Omental fat pad (tissue), 4 donors: ENCODE measurements around the gene USP1. TPM values are rescaled to one million over a fixed set of nuclear protein-coding genes. Genes with fewer than 3 reads are reported as not detected.

ENCODE experiments used
- ATAC-seq: fragments of 150-250 bp; one replicate; pipeline ENCODE4 v1.9.1; 2016; ENCODE audit warnings: mild to moderate bottlenecking, moderate library complexity; ENCODE audit not compliant: low FRiP score
- DNase-seq: peaks from one replicate; pipeline ENCODE4 v3.0.0-alpha.2; 2019; ENCODE audit warnings: low spot score
- CTCF ChIP-seq, 3 donors: fragments of 450-650 bp; IDR thresholded peaks; one replicate each; pipeline ENCODE4 v1.5.1; 2016 to 2017; ENCODE audit warnings: antibody characterized with exemption in 3 of 3, mild to moderate bottlenecking in 3 of 3, moderate library complexity in 2 of 3
- total RNA-seq, 4 donors: library from RNA; depleted of rRNA; stranded (reverse); fragments of >200 nt; gene quantifications; one replicate each; pipeline ENCODE4 v1.1.0, GENCODE V29; 2016

Gene USP1
- total RNA-seq, 4 donors from 2014 or later: 15.1 to 26.2 (median 16.2) TPM

DNA sequence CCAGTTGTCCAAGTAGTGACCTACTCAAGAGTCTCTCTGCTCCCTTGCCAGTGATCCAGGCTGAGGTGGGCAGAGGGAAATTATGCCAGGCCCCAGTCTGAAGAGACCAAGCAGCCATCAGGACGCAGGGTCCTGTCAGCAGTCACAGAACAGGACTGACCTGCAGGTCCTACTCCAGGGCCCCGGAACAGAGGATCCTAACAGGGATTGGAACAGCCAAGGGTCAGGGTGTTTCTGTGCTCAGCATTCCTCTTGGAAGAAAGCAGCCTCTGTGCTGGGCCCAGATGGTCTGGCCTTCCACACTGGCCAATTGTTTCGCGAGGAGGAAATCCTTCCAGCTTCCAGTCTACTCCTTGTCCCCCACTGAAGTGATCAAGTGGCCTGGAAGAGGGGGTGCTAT lies 41.6 kb upstream of the USP1 start:
- no peak for ATAC-seq
- no peak for DNase-seq
- TF ChIP-seq CTCF (IDR thresholded peaks at IDR 0.05): no peak

DNA sequence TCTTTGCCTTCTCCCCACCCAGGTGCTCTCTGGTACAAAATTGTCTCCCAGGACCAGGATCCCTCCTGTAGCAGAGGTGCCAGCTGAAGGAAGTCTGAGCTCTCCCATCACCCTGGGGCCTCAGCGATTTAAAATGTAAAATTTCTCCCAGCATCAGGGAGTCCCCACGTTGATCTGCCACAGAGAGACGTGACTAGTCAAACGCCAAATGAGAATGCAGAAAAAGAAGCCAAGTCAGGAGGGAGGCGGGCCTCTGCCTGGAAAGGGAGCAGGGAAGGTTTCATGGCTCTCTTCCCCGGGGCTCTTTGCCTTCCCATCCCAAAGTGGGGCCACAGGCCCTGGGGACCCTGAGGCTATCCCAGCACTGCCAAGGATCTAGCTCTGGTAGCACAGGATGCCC lies 40.0 kb upstream of the USP1 start:
- no peak for TF ChIP-seq CTCF (IDR thresholded peaks at IDR 0.05)
- DNase-seq (no peak), ATAC-seq (no peak)

- no peak for TF ChIP-seq CTCF (IDR thresholded peaks at IDR 0.05)
- ATAC-seq (no peak), DNase-seq (no peak)
Measured at GRCh38 chr1:62397301-62397700, 39.5 kb upstream of the USP1 start.

- ATAC-seq (no peak), DNase-seq (no peak)
- TF ChIP-seq CTCF (IDR thresholded peaks at IDR 0.05): no peak
Measured at GRCh38 chr1:62398377-62398776, 38.5 kb upstream of the USP1 start.

DNA sequence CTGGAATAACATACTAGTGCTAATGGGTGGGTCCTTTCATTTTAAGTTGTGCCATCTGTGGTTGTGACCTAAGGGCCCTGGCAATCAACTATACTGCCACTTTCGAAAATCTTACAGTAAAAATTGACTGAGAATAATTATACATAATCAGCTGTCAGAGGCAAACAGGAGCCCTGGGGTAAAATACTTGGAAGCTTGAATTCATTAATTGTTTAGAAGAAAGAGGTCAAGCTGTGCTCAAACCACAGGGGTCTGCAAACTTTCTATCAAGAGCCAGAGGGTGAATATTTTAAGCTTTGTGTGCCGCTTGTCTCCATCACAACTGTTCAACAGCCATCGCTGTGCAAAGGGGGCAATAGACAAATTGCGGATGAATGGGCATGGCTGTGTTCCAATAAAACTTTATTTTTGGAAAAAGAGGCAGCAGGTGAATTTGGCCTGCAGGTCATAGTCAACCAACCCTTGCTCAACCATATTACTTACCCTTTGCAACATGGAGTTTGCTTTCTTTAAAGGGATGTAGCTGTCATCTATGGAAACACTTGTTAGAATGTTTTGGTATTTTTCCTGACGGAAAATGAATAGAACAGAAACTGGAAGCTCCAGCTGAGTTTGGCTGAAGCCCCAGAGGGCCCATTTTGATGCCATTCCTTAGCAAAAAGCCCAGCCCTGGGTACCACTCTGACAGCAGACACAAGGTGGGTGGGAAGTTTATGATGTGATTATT lies 35.7 kb upstream of the USP1 start:
- ATAC-seq: no peak
- no peak for TF ChIP-seq CTCF (IDR thresholded peaks at IDR 0.05)
- no peak for DNase-seq

- DNase-seq: no peak
- no peak for ATAC-seq
- TF ChIP-seq CTCF (IDR thresholded peaks at IDR 0.05): no peak
Measured at GRCh38 chr1:62405247-62405646, 31.6 kb upstream of the USP1 start.

- ATAC-seq (no peak), DNase-seq (no peak)
- TF ChIP-seq CTCF (IDR thresholded peaks at IDR 0.05): no peak
Measured at GRCh38 chr1:62406576-62406975, 30.3 kb upstream of the USP1 start.
